Mesothelial cell of epicardium (in vitro differentiated cells): ENCODE results near the gene CDH24. TPM values are rescaled to one million over a fixed set of nuclear protein-coding genes. Genes with fewer than 3 reads are reported as not detected.
A peak's percentile ranks its signal among the peaks of the same experiment; 100 is the strongest.

Source experiments
- DNase-seq, 2 experiments: peaks; one replicate each; pipeline ENCODE4 v3.0.0; 2021; ENCODE audit warnings: low spot score in 2 of 2; ENCODE audit not compliant: unreplicated experiment in 2 of 2
- H3K27ac Mint-ChIP-seq: 2 replicates; pipeline ENCODE4 v1.8.0; 2021; ENCODE audit warnings: mixed read lengths
- H3K27me3 Mint-ChIP-seq: 2 replicates; pipeline ENCODE4 v1.8.0; 2021; ENCODE audit warnings: low read depth, mixed read lengths
- H3K36me3 Mint-ChIP-seq: 2 replicates; pipeline ENCODE4 v1.8.0; 2021; ENCODE audit warnings: mixed read lengths
- H3K4me1 Mint-ChIP-seq: 2 replicates; pipeline ENCODE4 v1.8.0; 2021; ENCODE audit warnings: mixed read lengths
- H3K4me3 Mint-ChIP-seq: 2 replicates; pipeline ENCODE4 v1.8.0; 2021; ENCODE audit warnings: mild to moderate bottlenecking, moderate library complexity, mixed read lengths
- H3K9me3 Mint-ChIP-seq: 2 replicates; pipeline ENCODE4 v1.8.0; 2021; ENCODE audit warnings: mixed read lengths
- total RNA-seq: library from RNA; stranded (reverse); gene quantifications from 3 replicates; pipeline ENCODE4 v1.2.1, GENCODE V29; 2021
- TF ChIP-seq, protein P1 (sequence below): fragments of 200-600 bp; sonication (generic); IDR thresholded peaks from one replicate; pipeline ENCODE4 v1.5.0; 2021; ENCODE audit warnings: antibody characterized with exemption; ENCODE audit not compliant: unreplicated experiment

Gene CDH24
- total RNA-seq, 1 donor from 2014 or later: 30.4 TPM

GRCh38 chr14:23047034-23047634 lies 10.2 kb downstream of the CDH24 start:
- peaks cover 13% of the 10 kb centered on the region for H3K4me1 Mint-ChIP-seq
- TF ChIP-seq, protein P1, sequence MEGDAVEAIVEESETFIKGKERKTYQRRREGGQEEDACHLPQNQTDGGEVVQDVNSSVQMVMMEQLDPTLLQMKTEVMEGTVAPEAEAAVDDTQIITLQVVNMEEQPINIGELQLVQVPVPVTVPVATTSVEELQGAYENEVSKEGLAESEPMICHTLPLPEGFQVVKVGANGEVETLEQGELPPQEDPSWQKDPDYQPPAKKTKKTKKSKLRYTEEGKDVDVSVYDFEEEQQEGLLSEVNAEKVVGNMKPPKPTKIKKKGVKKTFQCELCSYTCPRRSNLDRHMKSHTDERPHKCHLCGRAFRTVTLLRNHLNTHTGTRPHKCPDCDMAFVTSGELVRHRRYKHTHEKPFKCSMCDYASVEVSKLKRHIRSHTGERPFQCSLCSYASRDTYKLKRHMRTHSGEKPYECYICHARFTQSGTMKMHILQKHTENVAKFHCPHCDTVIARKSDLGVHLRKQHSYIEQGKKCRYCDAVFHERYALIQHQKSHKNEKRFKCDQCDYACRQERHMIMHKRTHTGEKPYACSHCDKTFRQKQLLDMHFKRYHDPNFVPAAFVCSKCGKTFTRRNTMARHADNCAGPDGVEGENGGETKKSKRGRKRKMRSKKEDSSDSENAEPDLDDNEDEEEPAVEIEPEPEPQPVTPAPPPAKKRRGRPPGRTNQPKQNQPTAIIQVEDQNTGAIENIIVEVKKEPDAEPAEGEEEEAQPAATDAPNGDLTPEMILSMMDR: no peak
- no peak overlapping the region for H3K27ac Mint-ChIP-seq
- no peaks in the 10 kb centered on the region for H3K27me3 Mint-ChIP-seq
- H3K4me3 Mint-ChIP-seq: no peak overlapping the region
- H3K9me3 Mint-ChIP-seq: no peaks in the 10 kb centered on the region
- no peak for DNase-seq
- peaks cover 10% of the 10 kb centered on the region for H3K36me3 Mint-ChIP-seq

- Mint-ChIP-seq H3K4me3 (no peak overlapping the region), H3K36me3 (peaks cover 10% of the 10 kb centered on the region), H3K27me3 (no peaks in the 10 kb centered on the region), H3K9me3 (no peaks in the 10 kb centered on the region), H3K4me1 (peaks cover 13% of the 10 kb centered on the region), H3K27ac (peak overlapping the region; percentile 32)
- DNase-seq: no peak
- TF ChIP-seq, protein P1: no peak
These were observed 11.6 kb downstream of the CDH24 start for GRCh38 chr14:23045419-23046357.

- no peak overlapping the region for H3K4me3 Mint-ChIP-seq
- TF ChIP-seq, protein P1: no peak
- no peaks in the 10 kb centered on the region for H3K9me3 Mint-ChIP-seq
- no peaks in the 10 kb centered on the region for H3K27me3 Mint-ChIP-seq
- DNase-seq: no peak
- H3K27ac Mint-ChIP-seq: no peak overlapping the region
- peaks cover 13% of the 10 kb centered on the region for H3K4me1 Mint-ChIP-seq
- peaks cover 10% of the 10 kb centered on the region for H3K36me3 Mint-ChIP-seq
These were observed 12.5 kb downstream of the CDH24 start for GRCh38 chr14:23044840-23045239.

DNA sequence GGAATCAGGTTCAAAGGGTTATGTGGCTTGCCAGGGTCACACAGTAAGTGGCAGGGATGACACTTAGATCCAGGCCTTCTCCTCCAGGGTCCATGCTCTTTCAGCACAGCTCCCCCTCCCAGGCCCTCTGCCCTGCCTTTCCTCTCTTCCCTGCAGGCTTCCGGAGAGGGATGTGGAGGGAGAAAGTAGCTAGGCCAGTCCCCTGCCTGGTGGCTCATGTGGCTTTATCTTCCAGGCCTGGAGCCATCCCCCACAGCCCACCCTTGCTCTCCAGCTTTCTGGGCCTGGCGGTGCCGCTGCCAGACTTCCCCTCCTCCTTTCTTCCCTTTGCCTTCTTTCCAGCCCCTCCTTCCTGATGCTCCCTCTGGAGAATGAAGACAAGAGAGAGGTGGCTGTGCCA lies 13.6 kb downstream of the CDH24 start:
- H3K36me3 Mint-ChIP-seq: peaks cover 9% of the 10 kb centered on the region
- no peak for DNase-seq
- H3K4me3 Mint-ChIP-seq: no peak overlapping the region
- H3K4me1 Mint-ChIP-seq: peaks cover 13% of the 10 kb centered on the region
- TF ChIP-seq, protein P1: no peak
- H3K9me3 Mint-ChIP-seq: no peaks in the 10 kb centered on the region
- H3K27ac Mint-ChIP-seq: peak overlapping the region; percentile 84
- no peaks in the 10 kb centered on the region for H3K27me3 Mint-ChIP-seq

- Mint-ChIP-seq H3K36me3 (peaks cover 4% of the 10 kb centered on the region), H3K4me1 (peaks cover 13% of the 10 kb centered on the region), H3K9me3 (no peaks in the 10 kb centered on the region), H3K4me3 (no peak overlapping the region), H3K27me3 (no peaks in the 10 kb centered on the region), H3K27ac (no peak overlapping the region)
- TF ChIP-seq, protein P1: no peak
- no peak for DNase-seq
These were observed 14.2 kb downstream of the CDH24 start for GRCh38 chr14:23043145-23043544.
